ENCODE data around the gene PKN2. TPM values are rescaled to one million over a fixed set of nuclear protein-coding genes. Genes with fewer than 3 reads are reported as not detected.
A peak's percentile ranks its signal among the peaks of the same experiment; 100 is the strongest.

The PKN2 gene
- total RNA-seq, 4 donors from 2014 or later, result 33.5 to 77.7 (median 52.9) TPM

DNA sequence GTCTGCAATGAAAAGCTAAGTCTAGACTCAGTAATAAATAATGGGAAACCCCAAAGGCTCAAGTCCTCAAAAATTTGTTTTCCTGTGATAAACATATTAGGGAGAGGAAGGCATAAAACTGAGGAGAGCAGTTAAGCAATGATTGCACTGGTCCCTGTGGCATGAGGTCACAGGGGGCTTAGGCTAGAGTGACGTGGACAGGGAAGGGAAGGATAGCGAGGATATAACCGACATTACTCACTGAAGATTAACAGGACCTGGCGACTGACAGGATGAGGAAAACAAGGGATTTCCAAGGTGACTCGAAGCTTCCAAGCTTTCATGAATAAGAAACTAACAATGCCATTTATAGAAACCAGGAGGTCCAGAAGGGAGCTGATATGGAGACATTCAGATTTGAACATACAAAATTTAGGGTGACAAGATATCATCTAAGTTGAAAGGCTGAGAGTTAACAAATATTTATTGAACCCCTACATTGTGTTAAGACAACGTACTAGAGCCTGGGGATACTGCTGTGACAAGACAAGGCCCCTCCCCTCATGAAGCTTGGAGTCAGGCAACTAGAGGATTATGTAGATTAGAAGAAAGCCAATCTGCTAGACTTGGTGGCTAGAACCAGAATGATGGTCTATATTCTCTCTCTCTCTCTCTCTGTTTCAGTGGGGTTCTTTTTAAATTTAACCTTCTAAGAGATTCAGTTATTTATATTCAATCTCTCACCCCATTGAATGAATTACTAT, 33.2 kb upstream of the PKN2 start:
- Histone ChIP-seq H3K4me1 (no peaks in the 10 kb centered on the region), H3K27me3 (no peaks in the 10 kb centered on the region), H3K9me3 (no peaks in the 10 kb centered on the region), H3K36me3 (no peaks in the 10 kb centered on the region), H3K27ac (no peak overlapping the region), H3K4me3 (no peak overlapping the region)
- TF ChIP-seq POLR2A (IDR thresholded peaks at IDR 0.05), result no peak
- TF ChIP-seq, protein P1, sequence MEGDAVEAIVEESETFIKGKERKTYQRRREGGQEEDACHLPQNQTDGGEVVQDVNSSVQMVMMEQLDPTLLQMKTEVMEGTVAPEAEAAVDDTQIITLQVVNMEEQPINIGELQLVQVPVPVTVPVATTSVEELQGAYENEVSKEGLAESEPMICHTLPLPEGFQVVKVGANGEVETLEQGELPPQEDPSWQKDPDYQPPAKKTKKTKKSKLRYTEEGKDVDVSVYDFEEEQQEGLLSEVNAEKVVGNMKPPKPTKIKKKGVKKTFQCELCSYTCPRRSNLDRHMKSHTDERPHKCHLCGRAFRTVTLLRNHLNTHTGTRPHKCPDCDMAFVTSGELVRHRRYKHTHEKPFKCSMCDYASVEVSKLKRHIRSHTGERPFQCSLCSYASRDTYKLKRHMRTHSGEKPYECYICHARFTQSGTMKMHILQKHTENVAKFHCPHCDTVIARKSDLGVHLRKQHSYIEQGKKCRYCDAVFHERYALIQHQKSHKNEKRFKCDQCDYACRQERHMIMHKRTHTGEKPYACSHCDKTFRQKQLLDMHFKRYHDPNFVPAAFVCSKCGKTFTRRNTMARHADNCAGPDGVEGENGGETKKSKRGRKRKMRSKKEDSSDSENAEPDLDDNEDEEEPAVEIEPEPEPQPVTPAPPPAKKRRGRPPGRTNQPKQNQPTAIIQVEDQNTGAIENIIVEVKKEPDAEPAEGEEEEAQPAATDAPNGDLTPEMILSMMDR (IDR thresholded peaks at IDR 0.05), result no peak
- no peak for DNase-seq
- intact Hi-C loops (cut with DNase I; ENCODE audit: low total_unique reads), result no loop called here

DNA sequence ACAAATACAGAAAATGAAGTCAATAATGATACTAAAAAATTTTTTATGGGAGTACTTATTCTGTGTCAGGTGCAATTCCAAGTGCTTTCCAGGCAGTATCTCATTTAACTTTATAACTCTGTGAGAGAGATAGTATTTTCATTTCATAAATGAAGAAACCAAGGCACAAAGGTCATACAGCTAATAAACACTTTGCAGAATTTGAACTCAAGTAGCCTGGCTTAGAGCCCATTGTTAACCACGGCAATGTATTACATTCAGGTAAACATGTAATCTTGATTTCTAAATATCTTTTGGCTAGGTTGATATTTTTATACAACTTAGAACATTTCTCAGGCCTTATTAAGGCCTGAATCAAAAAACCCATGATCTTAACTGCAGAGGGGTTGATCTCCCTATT, 28.9 kb upstream of the PKN2 start:
- Histone ChIP-seq H3K4me1 (no peaks in the 10 kb centered on the region), H3K9me3 (no peaks in the 10 kb centered on the region), H3K27ac (no peak overlapping the region), H3K36me3 (no peaks in the 10 kb centered on the region), H3K4me3 (no peak overlapping the region), H3K27me3 (no peaks in the 10 kb centered on the region)
- no peak for TF ChIP-seq POLR2A (IDR thresholded peaks at IDR 0.05)
- TF ChIP-seq, protein P1 (IDR thresholded peaks at IDR 0.05), result no peak
- no peak for DNase-seq
- intact Hi-C loops (cut with DNase I; ENCODE audit: low total_unique reads), result loop anchor here (5.0 kb wide), 1 partner anchor 222 kb away; no protein-coding TSS in a partner anchor

DNA sequence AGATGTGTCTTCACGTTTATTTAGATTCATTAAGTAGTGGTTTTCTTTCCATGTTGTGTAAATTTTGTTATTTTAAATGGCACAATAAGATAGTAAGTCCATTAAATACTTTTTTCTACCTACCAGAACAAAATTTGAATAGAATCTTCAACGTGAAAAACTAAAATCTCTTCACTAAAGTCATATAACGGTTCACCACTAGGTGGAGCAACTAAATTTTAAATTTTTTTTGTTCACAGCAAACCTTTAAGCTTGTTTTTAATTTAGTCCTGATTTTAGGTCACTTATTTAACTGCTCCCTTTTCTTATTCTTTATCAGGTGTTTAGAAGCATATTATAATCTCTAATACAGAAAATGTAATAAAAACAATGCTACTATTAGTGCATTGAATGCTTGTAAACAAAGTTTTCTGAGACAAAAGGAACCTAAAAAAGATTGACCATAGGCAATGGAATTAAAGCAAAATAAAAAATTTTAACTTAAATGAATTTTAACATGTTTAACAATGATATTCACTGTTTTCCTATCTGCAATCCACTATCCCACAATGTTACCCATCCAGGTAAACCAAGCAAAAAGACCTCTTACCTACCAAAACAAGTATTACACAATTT, 28.3 kb upstream of the PKN2 start:
- intact Hi-C loops (cut with DNase I; ENCODE audit: low total_unique reads), result loop anchor here (5.0 kb wide), 1 partner anchor 222 kb away; no protein-coding TSS in a partner anchor
- H3K4me3 ChIP-seq, result no peak overlapping the region
- H3K9me3 ChIP-seq, result no peaks in the 10 kb centered on the region
- DNase-seq, result no peak
- no peaks in the 10 kb centered on the region for H3K27me3 ChIP-seq
- no peak overlapping the region for H3K27ac ChIP-seq
- no peaks in the 10 kb centered on the region for H3K36me3 ChIP-seq
- no peaks in the 10 kb centered on the region for H3K4me1 ChIP-seq
- TF ChIP-seq, protein P1 (IDR thresholded peaks at IDR 0.05), result peak; percentile 46 to 66 (median 52)
- no peak for TF ChIP-seq POLR2A (IDR thresholded peaks at IDR 0.05)

DNA sequence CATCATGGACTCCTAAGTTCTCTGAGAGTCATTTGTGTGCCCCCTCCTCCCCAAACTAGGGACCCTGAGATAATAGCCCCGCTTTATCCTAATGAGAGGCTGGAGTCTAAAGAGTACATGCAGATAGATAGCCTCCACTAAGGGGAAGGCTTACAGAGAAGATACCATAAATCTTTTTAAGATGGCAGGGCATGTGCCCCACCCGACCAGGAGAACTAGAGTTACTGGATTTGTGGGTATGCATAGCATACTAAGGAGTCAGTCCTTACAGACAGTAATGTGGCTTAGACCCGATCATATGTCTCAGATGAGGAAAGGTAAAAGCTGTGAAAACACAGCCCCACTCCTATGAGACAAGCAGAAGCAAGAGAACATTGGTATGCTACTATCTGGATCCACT, 25.7 kb upstream of the PKN2 start:
- no peaks in the 10 kb centered on the region for H3K9me3 ChIP-seq
- no peaks in the 10 kb centered on the region for H3K4me1 ChIP-seq
- H3K4me3 ChIP-seq, result no peak overlapping the region
- no peaks in the 10 kb centered on the region for H3K27me3 ChIP-seq
- no peak for DNase-seq
- H3K36me3 ChIP-seq, result no peaks in the 10 kb centered on the region
- TF ChIP-seq POLR2A (IDR thresholded peaks at IDR 0.05), result no peak
- TF ChIP-seq, protein P1 (IDR thresholded peaks at IDR 0.05), result no peak
- H3K27ac ChIP-seq, result no peak overlapping the region
- intact Hi-C loops (cut with DNase I; ENCODE audit: low total_unique reads), result loop anchor here (5.0 kb wide), 1 partner anchor 219 kb away; no protein-coding TSS in a partner anchor

DNA sequence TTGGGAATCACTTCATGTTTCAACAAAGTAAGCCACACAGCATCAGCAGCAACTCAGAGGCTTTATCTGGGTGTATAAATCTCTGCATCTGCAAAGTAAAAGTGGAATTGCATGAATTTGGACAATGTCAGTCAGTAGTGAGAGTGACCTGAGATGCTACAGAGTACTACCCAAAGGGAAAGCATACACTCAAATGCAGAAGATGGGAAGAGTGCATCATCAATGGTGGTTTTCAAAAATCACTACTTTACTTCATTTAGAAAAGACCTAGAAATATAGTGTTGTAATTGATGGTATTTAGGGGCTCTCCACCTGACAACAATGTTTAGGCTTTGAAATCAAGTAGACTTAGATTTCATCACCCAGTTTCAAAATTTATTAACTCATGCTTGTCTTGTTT, 24.5 kb upstream of the PKN2 start:
- DNase-seq, result no peak
- TF ChIP-seq, protein P1 (IDR thresholded peaks at IDR 0.05), result no peak
- no peak for TF ChIP-seq POLR2A (IDR thresholded peaks at IDR 0.05)
- H3K36me3 ChIP-seq, result no peaks in the 10 kb centered on the region
- no peaks in the 10 kb centered on the region for H3K9me3 ChIP-seq
- no peaks in the 10 kb centered on the region for H3K4me1 ChIP-seq
- no peak overlapping the region for H3K27ac ChIP-seq
- no peaks in the 10 kb centered on the region for H3K27me3 ChIP-seq
- no peak overlapping the region for H3K4me3 ChIP-seq
- intact Hi-C loops (cut with DNase I; ENCODE audit: low total_unique reads), result loop anchor here (5.0 kb wide), 1 partner anchor 218 kb away; no protein-coding TSS in a partner anchor
